AG09319 (cell line): Measurements from ENCODE around the gene HES5.

Source experiments
- DNase-seq: peaks from one replicate; pipeline ENCODE4 v3.0.0-alpha.2; 2010; ENCODE audit warnings: low read depth; ENCODE audit errors: extremely low read depth
- CTCF ChIP-seq: IDR thresholded peaks from 2 replicates; pipeline ENCODE4 v1.5.1; 2011; ENCODE audit warnings: low read depth, mild to moderate bottlenecking, inconsistent platforms, low read length, moderate library complexity

HES5 gene

DNA sequence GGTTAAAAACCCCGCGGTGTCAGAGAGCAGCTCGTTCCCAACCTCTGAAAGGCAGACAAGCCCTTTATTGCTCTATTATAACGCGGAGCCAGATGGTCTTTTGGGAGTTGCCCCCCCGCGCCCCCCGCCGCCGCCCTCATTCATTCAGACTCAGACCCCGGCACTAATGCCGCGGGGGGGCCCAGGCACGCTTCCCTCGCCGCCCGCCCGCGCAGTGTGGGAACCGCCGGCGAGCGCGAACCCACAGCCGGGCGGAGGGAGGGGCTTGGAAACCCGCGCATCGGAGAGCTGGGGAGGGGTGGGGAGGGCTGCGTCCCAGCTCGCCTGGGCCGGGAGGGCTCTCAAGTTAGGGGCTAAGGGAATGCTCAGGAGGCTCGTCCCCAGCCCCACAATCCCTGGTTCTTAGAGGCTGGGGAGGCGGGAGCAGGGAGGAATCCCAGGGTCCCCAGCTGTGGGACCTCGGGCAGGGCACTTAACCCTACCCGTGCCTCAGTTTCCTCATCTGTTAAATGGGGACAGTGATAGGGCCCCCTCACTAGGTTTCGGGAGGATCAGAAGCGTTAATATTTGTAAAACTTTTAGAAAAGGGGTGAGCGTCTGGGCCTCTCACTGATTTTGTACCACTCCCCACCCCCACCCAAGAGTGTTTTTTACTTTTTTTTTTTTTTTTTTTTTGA, 10.9 kb upstream of the HES5 start:
- DNase-seq, result no peak
- no peak for TF ChIP-seq CTCF

DNA sequence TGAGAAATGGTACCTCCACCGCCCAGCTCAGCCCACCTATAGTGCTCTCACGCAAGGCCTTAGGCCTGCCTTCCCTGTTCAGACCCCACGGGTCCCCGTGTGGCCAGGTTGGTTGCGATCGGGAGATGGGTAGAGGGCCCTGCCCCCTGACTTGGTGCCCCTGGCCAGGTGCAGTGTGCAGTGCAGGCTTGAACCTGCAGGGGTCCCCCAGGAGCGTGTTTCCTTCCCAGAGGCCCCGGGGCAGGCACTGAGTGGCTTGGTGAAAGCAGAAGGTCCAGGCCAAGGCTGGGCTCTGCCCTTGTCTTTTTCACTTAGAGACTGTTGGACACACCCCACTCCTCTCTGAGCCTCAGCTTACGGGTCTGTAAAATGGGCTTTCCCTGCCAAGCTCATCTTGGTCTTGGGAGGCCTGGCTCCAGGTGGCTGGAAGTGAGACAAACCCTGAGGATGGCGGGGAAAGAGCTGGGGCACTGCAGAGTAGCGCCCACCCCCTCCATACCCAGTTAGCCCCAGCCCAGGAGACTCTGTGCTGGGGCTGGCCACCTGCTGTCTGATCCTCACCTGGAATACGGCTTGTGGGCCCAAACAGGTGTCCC, 9.3 kb upstream of the HES5 start:
- TF ChIP-seq CTCF, result peak; percentile 9
- DNase-seq, result no peak

- TF ChIP-seq CTCF, result no peak
- no peak for DNase-seq
Measured at GRCh38 chr1:2538872-2539271, 8.8 kb upstream of the HES5 start.

GRCh38 chr1:2538376-2538775, 8.3 kb upstream of the HES5 start:
- no peak for TF ChIP-seq CTCF
- DNase-seq, result no peak

- TF ChIP-seq CTCF, result no peak
- no peak for DNase-seq
Measured at GRCh38 chr1:2537784-2538115, 7.7 kb upstream of the HES5 start.

DNA sequence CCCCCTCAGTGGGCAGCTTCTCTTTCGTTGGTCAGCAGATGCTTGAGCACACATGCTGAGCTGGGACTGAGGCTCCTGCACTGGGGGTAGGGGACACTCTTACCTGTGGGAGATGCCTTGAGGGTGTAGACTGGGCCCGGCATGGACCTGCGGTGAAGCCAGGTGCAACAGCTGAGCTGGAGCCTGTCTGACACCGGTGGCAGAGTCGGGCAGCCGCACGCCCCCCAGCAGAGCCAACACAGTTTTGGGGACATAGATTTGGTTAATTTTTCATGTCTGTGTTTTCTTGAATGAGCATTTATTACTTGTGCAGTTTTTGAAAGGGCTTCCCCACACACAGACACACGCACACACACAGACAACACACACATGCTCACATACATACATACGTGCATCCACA, 5.9 kb upstream of the HES5 start:
- no peak for DNase-seq
- no peak for TF ChIP-seq CTCF

DNA sequence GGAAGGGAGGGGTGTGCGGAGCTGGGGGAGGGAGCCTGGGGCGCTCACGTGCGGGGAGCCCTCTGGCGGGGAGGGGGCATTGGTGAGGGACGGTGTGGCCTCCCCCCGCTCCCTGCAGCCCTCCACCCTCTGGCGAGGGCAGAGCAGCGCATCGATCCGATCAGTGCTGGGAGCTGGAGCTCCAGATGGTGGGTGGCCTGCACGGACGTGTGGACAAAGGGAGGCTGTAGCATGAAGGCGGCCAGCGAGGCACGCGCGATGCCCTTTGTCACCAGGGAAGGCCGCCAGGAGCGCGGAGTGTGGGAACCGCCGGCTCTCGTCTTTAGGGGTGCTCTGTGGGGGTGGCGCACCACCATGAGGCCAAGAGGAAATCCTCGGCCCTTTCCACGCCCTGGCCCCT, 5.4 kb upstream of the HES5 start:
- TF ChIP-seq CTCF, result no peak
- no peak for DNase-seq
